NCI-H2196 (cell line): ENCODE results near the gene OVCH1.
"Not testable (repeated sequence)": the region's sequence is repeated elsewhere in the genome, so short reads cannot be mapped to it uniquely, and the experiment has no call there.

ENCODE experiments used
- DNase-seq: peaks from one replicate; lab custom pipeline; 2025; ENCODE audit not compliant: unreplicated experiment; lab: John Stamatoyannopoulos, UW

OVCH1 gene

GRCh38 chr12:29499235-29499634, 1.7 kb upstream of the OVCH1 start:
- DNase-seq = no peak

- DNase-seq = no peak
Observed at GRCh38 chr12:29492891-29493290, 4.6 kb downstream of the OVCH1 start.

- no peak for DNase-seq
Observed at GRCh38 chr12:29486972-29487371, 10.5 kb downstream of the OVCH1 start.

GRCh38 chr12:29463198-29463597, 34.3 kb downstream of the OVCH1 start:
- no peak for DNase-seq

GRCh38 chr12:29460082-29460481, 37.4 kb downstream of the OVCH1 start:
- DNase-seq = no peak

- no peak for DNase-seq
Observed at GRCh38 chr12:29455087-29455486, 42.4 kb downstream of the OVCH1 start.

- no peak for DNase-seq
Observed at GRCh38 chr12:29451888-29452287, 45.6 kb downstream of the OVCH1 start.

- no peak for DNase-seq
Observed at GRCh38 chr12:29448157-29448556, 49.3 kb downstream of the OVCH1 start.

- DNase-seq = no peak
Observed at GRCh38 chr12:29447285-29447975, 50.1 kb downstream of the OVCH1 start.

- DNase-seq = no peak
Observed at GRCh38 chr12:29439506-29439905, 58.0 kb downstream of the OVCH1 start.

- DNase-seq = no peak
Observed at GRCh38 chr12:29438752-29439408, 58.6 kb downstream of the OVCH1 start.

- DNase-seq = no peak
Observed at GRCh38 chr12:29437575-29437974, 59.9 kb downstream of the OVCH1 start.

GRCh38 chr12:29436815-29437214, 60.7 kb downstream of the OVCH1 start:
- not testable (repeated sequence) for DNase-seq

- DNase-seq = no peak
Observed at GRCh38 chr12:29431513-29431912, 66.0 kb downstream of the OVCH1 start.

GRCh38 chr12:29430716-29431044, 66.8 kb downstream of the OVCH1 start:
- no peak for DNase-seq

- DNase-seq = no peak
Observed at GRCh38 chr12:29429999-29430715, 67.3 kb downstream of the OVCH1 start.

- no peak for DNase-seq
Observed at GRCh38 chr12:29428633-29429032, 68.9 kb downstream of the OVCH1 start.

GRCh38 chr12:29427964-29428363, 69.5 kb downstream of the OVCH1 start:
- DNase-seq = no peak

- no peak for DNase-seq
Observed at GRCh38 chr12:29426498-29426897, 71.0 kb downstream of the OVCH1 start.

GRCh38 chr12:29425722-29426121, 71.8 kb downstream of the OVCH1 start:
- no peak for DNase-seq

GRCh38 chr12:29416748-29417147, 80.7 kb downstream of the OVCH1 start:
- DNase-seq = no peak

- DNase-seq = no peak
Observed at GRCh38 chr12:29415111-29415510, 82.4 kb downstream of the OVCH1 start.
